ENCODE data around the gene ARHGAP26.

ARHGAP26 gene

DNA sequence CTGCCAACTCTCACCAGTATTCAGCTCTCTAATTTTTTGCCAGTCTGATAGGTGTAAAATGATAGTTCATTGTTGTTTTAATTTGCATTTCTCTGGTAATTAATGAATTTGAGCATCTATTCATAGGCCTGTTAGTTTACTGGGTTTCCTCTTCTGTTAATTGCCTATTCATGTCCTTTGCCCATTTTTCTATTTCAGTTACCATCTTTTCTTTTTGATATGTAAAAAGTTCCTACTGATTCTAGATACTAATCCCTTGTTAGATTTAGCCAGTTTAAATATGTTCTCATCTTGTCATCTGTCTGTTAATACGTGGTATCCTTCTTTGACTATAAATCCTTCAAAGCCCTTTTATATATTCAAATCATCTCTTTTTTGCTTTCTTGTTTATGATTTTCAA, 247.8 kb downstream of the ARHGAP26 start:
- DNase-seq (ENCODE audit: low spot score): no peak

DNA sequence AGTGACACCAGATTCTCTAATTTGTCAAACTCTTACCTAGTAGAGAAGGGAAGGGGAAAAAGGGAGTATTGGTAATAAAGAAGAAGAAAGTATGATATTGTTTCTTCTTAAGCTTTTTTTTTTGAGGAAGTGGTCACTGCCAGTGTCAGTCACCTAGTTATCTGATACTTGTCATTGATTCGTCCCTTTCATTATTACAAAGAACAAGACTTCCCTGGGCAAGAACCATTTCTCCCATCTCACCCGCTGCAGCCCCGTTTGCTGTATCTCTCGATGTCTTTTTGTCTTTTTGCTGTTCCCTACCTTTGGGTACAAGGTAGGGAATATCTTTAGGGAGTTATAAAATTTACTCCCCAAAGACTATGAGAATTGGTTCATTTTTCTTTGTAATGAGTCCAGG, 249.0 kb downstream of the ARHGAP26 start:
- no peak for DNase-seq (ENCODE audit: low spot score)

- no peak for DNase-seq (ENCODE audit: low spot score)
These were observed 249.7 kb downstream of the ARHGAP26 start for GRCh38 chr5:143019614-143020515.

DNA sequence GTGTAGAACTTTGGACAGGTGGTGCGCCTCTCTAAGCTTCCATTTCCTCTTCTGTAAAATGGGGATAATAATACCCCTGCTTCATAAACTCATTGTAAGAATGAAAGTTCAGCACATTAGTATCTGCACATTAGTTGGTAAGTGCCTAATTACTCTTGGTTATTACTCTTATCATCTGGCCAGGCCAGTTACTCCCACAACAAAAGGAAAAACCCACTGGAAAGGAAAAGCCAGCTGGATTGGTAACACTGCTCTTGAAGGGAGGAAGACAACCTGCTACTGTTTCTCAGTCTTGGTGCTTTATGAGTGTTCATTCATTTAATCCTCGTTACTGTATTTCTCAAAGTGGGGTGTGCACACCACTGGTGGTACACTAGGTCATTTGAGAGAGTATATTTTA, 251.4 kb downstream of the ARHGAP26 start:
- DNase-seq (ENCODE audit: low spot score): no peak

DNA sequence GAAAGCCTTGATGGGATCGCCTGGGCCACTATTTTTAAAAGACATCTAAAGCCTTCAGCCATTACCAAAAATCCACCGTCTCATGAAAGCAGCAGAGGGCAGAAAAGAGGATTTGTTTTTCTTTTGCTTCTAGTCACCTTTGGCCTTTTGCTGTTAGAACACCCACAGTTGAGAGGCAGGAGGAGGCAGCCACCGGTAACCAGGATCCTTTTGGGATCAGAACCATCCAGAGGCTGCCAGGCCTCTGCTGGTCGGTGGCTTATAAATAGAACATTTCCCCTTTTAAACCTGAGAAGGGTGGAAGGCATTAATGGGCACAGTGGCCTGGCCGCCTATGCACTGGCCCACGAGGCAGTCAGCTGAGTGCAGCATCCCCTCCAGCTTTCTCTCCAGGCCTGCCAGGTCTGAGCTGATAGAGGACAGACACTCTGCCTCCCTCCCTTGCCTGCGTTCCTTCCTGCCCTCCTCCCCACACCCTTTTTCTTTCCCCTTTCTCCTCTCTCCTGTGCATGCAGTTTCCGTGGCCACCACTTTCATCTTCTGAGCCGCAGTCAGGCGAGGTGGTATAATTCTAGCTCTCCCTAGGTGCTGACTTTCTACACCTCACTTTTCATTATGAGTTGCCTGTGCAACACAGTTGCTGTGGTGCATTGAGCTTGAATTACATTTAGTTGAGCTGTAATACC, 253.4 kb downstream of the ARHGAP26 start:
- DNase-seq (ENCODE audit: low spot score): no peak

DNA sequence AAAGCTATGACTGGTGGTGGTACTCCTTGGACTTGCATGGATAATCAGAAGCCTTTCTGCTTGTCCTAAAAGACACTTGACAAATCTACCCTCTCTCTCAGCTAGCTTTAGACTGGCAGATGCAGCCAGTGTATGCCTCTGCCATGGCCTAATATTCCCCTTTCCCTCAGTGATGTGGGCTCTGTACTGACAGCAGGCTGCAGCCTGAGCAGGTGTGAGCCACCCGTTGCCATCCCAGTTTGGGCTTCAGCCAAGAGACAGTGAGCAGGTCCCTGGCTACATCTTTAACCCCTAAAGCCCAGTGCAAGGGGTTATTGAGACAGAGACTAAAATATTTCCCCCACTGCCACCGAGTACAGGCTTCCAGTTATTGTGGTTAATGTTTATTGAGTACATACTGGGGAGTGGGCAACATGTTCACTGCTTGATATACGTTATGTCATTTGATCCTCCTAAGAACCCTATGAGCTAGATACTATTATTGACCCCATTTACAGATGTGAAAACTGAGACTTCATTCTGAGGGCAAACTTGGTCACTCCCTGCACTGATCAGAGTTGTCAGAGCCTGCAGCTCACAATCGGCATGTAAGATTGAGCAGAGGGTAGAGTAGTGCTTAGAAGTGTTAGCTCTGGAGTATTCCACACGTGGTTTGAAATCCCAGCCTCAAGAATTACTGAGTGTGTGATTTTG, 254.2 kb downstream of the ARHGAP26 start:
- no peak for DNase-seq (ENCODE audit: low spot score)

GRCh38 chr5:143025376-143025775, 255.2 kb downstream of the ARHGAP26 start:
- no peak for DNase-seq (ENCODE audit: low spot score)

GRCh38 chr5:143025971-143026370, 255.8 kb downstream of the ARHGAP26 start:
- DNase-seq (ENCODE audit: low spot score): no peak

GRCh38 chr5:143026380-143026779, 256.2 kb downstream of the ARHGAP26 start:
- no peak for DNase-seq (ENCODE audit: low spot score)

DNA sequence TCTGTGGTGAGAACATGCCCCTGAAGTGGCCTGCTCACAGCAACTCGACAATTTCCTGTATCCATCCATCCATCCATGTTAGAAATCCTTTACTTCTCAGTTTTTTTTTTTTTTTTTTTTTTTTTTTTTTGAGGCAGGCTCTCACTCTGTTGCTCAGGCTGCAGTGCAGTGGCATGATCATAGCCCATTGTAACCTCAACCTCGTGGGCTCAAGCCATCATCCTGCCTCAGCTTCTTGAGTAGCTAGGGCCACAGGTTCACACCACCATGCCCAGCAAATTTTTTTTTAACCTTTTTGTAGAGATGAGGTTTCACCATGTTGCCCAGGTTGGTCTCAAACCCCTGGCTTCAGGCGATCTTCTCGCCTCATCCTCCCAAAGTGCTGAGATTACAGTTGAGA, 259.1 kb downstream of the ARHGAP26 start:
- DNase-seq (ENCODE audit: low spot score): no peak

GRCh38 chr5:143030349-143030748, 260.2 kb downstream of the ARHGAP26 start:
- no peak for DNase-seq (ENCODE audit: low spot score)

GRCh38 chr5:143031781-143032580, 261.8 kb downstream of the ARHGAP26 start:
- DNase-seq (ENCODE audit: low spot score): no peak

- no peak for DNase-seq (ENCODE audit: low spot score)
These were observed 262.3 kb downstream of the ARHGAP26 start for GRCh38 chr5:143032581-143032836.

DNA sequence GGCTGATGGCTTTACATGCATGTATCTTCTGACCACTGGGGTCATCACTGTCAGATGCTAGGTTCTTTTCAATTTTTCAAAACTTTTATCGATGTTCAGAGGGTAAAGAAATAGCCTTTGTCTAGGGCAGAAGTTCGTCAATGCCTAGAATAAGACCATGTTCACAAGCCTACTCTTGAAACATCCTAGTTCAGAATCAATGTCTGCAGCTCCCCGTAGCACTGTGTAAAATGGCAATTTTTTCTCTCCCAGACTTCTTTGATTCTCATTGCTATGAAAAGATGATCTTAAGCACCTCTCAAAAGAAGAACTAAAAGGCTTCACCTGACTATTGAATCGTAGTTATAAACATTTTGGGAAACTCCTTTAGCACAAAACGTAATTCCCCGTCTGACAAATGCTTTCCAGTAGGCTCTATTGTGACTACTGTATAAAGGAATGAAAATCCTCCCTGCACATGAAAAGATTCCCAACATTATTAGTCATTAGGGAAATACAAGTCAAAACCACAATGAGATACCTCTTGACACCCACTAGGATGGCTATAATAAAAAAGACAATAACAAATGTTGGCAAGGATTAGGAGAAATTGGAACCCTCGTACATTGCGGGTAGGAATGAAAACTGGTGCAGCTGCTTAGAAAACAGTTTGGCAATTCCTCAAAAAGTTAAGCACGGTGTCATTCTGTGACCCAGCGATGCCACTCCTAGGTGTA, 263.5 kb downstream of the ARHGAP26 start:
- DNase-seq (ENCODE audit: low spot score): peak; percentile 75

- DNase-seq (ENCODE audit: low spot score): no peak
These were observed 266.2 kb downstream of the ARHGAP26 start for GRCh38 chr5:143036146-143036927.

DNA sequence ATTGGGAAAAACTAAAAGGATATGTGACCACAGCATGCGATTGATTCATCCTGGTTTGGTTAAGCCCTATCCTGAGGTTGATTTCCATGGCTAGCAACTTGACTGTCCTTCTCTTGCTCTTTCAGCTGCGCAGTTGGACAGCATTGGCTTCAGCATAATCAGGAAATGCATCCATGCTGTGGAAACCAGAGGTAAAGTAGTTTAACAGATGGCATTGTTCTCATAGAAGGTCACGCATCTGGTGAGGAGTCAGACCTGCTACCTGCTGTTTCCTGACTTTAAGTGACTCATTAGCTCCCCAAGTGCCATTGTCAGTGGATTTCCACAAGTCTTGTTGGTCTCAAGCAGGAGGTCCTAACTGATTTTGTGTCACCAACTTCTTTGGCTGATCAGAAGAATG, 266.9 kb downstream of the ARHGAP26 start:
- no peak for DNase-seq (ENCODE audit: low spot score)

DNA sequence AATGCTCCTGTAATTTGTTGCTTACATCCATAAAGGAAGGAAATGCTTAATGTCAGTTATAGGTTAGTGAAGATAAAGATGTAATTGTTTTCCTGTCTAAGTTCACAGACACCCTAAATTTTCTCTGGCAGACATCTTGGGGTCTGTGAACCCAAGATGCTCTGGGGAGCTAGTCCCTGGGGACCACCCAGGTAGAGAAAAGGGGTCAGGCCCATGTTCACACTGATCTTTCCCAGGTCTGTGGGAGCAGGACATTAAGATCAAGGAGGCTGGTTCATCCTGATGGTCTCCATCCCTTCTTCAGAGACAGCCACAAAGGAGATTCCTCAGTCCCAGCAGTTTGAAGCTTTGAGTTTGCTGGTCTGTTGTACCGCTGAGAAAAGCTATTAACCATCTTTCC, 267.5 kb downstream of the ARHGAP26 start:
- DNase-seq (ENCODE audit: low spot score): no peak

DNA sequence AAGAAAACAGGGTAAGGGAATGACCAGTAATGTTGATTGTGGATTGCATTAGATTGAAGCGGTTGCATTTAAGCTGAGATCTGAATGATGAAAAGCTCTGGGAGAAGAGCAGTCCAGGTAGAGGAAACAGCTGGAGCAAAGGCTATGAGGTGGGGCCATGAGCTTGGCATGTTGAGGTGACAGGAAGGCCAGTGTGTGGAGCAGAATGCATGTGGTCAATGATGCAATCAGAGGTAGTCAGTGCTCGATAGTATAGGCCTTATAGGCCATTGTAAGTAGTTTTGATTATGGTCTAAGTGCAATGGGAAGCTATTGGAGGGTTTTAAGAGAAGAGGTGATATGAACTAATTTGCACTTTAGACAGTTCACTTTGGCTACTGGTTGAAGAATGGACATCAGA, 270.4 kb downstream of the ARHGAP26 start:
- no peak for DNase-seq (ENCODE audit: low spot score)

DNA sequence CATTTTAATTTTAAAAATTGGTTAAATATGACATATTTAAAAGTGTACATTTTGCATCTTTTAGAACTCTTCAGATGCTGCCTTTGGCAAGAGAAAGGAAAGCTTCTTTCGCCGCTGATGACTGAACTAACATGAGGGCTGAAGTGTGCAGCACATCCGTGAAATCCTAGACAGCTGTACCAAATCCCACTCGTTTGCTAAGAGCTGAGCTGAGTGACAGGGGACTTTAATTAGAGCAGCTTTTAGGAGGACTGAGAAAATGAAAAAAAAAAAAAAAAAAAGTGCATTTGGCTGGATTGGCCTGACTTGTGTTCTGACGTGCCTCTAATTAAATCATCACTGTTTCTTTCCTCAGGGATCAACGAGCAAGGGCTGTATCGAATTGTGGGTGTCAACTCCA, 271.3 kb downstream of the ARHGAP26 start:
- DNase-seq (ENCODE audit: low spot score): no peak

GRCh38 chr5:143041972-143042770, 272.0 kb downstream of the ARHGAP26 start:
- no peak for DNase-seq (ENCODE audit: low spot score)
